H1 (cell line): ENCODE data around the gene SLC16A6. TPM values are rescaled to one million over a fixed set of nuclear protein-coding genes. Genes with fewer than 3 reads are reported as not detected.
"Not testable (repeated sequence)": the region's sequence is repeated elsewhere in the genome, so short reads cannot be mapped to it uniquely, and the experiment has no call there.

Experiments used
- CTCF ChIA-PET: fragments of 300-600 bp; sonication (Branson Sonifier 250); formaldehyde crosslinking; loops from one replicate; lab custom pipeline; 2021; ENCODE audit not compliant: partially characterized antibody; lab: Charles Lee
- POLR2A ChIA-PET: fragments of 300-600 bp; sonication (Branson Sonifier 250); formaldehyde crosslinking; loops from one replicate; lab custom pipeline; 2021; ENCODE audit warnings: inconsistent platforms; ENCODE audit not compliant: partially characterized antibody; lab: Charles Lee
- DNase-seq, 2 experiments: peaks; one replicate each; pipeline versions ENCODE4 v3.0.0 to v3.0.0-alpha.2; 2010 to 2022; ENCODE audit warnings: low spot score in 2 of 2, low read depth in 1 of 2, mixed read lengths in 1 of 2
- FAIRE-seq: peaks from 2 replicates; lab custom pipeline; 2011; peaks lifted over from hg19 to GRCh38; lab: Jason Lieb, UNC
- H2AFZ ChIP-seq: 2 replicates; pipeline ENCODE4 v1.8.1; 2012; ENCODE audit warnings: low read length, inconsistent platforms
- H2AK5ac ChIP-seq: 2 replicates; pipeline ENCODE4 v1.6.1; 2013; ENCODE audit warnings: low read depth, low read length
- H2BK120ac ChIP-seq: replicated peaks from 2 replicates; pipeline ENCODE3; 2013; ENCODE audit warnings: low read depth, low read length, inconsistent platforms
- H2BK12ac ChIP-seq: 2 replicates; pipeline ENCODE4 v1.6.1; 2013; ENCODE audit warnings: low read depth, low read length
- H2BK15ac ChIP-seq: 2 replicates; pipeline ENCODE4 v1.6.1; 2013; ENCODE audit warnings: low read length
- H2BK20ac ChIP-seq: 2 replicates; pipeline ENCODE4 v1.6.1; 2013; ENCODE audit warnings: low read length
- H2BK5ac ChIP-seq: 2 replicates; pipeline ENCODE4 v1.6.1; 2013; ENCODE audit warnings: low read depth, low read length
- H3K14ac ChIP-seq: 2 replicates; pipeline ENCODE4 v1.6.1; 2013; ENCODE audit warnings: inconsistent platforms; ENCODE audit not compliant: insufficient read length
- H3K18ac ChIP-seq: 2 replicates; pipeline ENCODE4 v1.6.1; 2013; ENCODE audit warnings: low read length; ENCODE audit errors: extremely low read depth
- H3K23ac ChIP-seq: 2 replicates; pipeline ENCODE4 v1.6.1; 2013; ENCODE audit warnings: inconsistent platforms; ENCODE audit not compliant: insufficient read length
- H3K23me2 ChIP-seq: 2 replicates; pipeline ENCODE4 v1.6.1; 2013; ENCODE audit warnings: low read depth, low read length
- H3K27ac ChIP-seq: 2 replicates; pipeline ENCODE4 v1.6.1; 2011; ENCODE audit warnings: low read depth, low read length, inconsistent platforms
- H3K27me3 ChIP-seq, 4 experiments: replicated peaks in 1 of 4; 1 replicate in 1 of 4; 2 replicates in 3 of 4; pipeline versions ENCODE4 v1.6.1 to v1.8.1; 2011 to 2013; ENCODE audit warnings: low read length in 3 of 4, mild to moderate bottlenecking in 3 of 4, inconsistent platforms in 2 of 4, mixed read lengths in 2 of 4, moderate library complexity in 1 of 4; ENCODE audit not compliant: control insufficient read depth in 3 of 4, insufficient read depth in 3 of 4; ENCODE audit errors: extremely low read depth in 1 of 4
- H3K36me3 ChIP-seq, 4 experiments: 2 replicates each; pipeline versions ENCODE4 v1.6.1 to v1.8.1; 2011 to 2013; ENCODE audit warnings: mild to moderate bottlenecking in 4 of 4, low read length in 3 of 4, moderate library complexity in 2 of 4, control low read depth in 1 of 4, inconsistent platforms in 1 of 4; ENCODE audit not compliant: insufficient read depth in 4 of 4, control insufficient read depth in 2 of 4
- H3K4ac ChIP-seq: replicated peaks from 2 replicates; pipeline ENCODE3; 2013; ENCODE audit warnings: low read length, low read depth, mixed read lengths, inconsistent platforms; ENCODE audit not compliant: insufficient read length
- H3K4me1 ChIP-seq, 4 experiments: replicated peaks in 1 of 4; 1 replicate in 1 of 4; 2 replicates in 3 of 4; pipeline versions ENCODE4 v1.6.1 to v1.8.1; 2011 to 2013; ENCODE audit warnings: low read length in 3 of 4, inconsistent platforms in 2 of 4, mixed read lengths in 1 of 4; ENCODE audit not compliant: insufficient read depth in 4 of 4, control insufficient read depth in 3 of 4
- H3K4me2 ChIP-seq, 2 experiments: 2 replicates each; pipeline versions ENCODE4 v1.6.1 to v1.8.1; 2011 to 2013; ENCODE audit warnings: low read depth in 2 of 2, low read length in 2 of 2, control low read depth in 1 of 2, inconsistent platforms in 1 of 2, mild to moderate bottlenecking in 1 of 2; ENCODE audit not compliant: insufficient read depth in 1 of 2
- H3K4me3 ChIP-seq, 4 experiments: fragments of 200-600, 300-600 bp in 1 of 4; sonication (generic), shearing (Covaris generic), sonication (Bioruptor Twin) in 1 of 4; 2 replicates each; pipeline versions ENCODE4 v1.5.1 to v1.8.1; 2011 to 2016; ENCODE audit warnings: low read length in 4 of 4, low read depth in 3 of 4, control low read depth in 2 of 4, inconsistent platforms in 2 of 4, mild to moderate bottlenecking in 2 of 4, mixed read lengths in 1 of 4, moderate library complexity in 1 of 4; ENCODE audit not compliant: insufficient read depth in 2 of 4; ENCODE audit errors: extremely low read depth in 1 of 4
- H3K56ac ChIP-seq: replicated peaks from 2 replicates; pipeline ENCODE3; 2013; ENCODE audit warnings: low read depth, mild to moderate bottlenecking, mixed read lengths, low read length, inconsistent platforms; ENCODE audit not compliant: insufficient read length
- H3K79me1 ChIP-seq: 2 replicates; pipeline ENCODE4 v1.6.1; 2013; ENCODE audit warnings: low read depth, low read length, control low read depth
- H3K79me2 ChIP-seq, 2 experiments: 2 replicates each; pipeline versions ENCODE4 v1.6.1 to v1.8.1; 2012 to 2013; ENCODE audit warnings: low read length in 2 of 2, mild to moderate bottlenecking in 2 of 2, inconsistent platforms in 1 of 2; ENCODE audit not compliant: insufficient read depth in 2 of 2, control insufficient read depth in 1 of 2
- H3K9ac ChIP-seq, 4 experiments: replicated peaks in 1 of 4; 1 replicate in 1 of 4; 2 replicates in 3 of 4; pipeline versions ENCODE4 v1.6.1 to v1.8.1; 2011 to 2013; ENCODE audit warnings: low read depth in 3 of 4, low read length in 3 of 4, control low read depth in 2 of 4, mild to moderate bottlenecking in 2 of 4, moderate library complexity in 2 of 4, inconsistent platforms in 1 of 4; ENCODE audit errors: extremely low read depth in 1 of 4
- H3K9me3 ChIP-seq, 2 experiments: 2 replicates each; pipeline versions ENCODE4 v1.6.1 to v1.8.1; 2012 to 2013; ENCODE audit warnings: mild to moderate bottlenecking in 2 of 2, moderate library complexity in 2 of 2, control low read depth in 1 of 2, inconsistent platforms in 1 of 2, low read depth in 1 of 2, low read length in 1 of 2, mixed read lengths in 1 of 2; ENCODE audit not compliant: insufficient read depth in 2 of 2
- H4K20me1 ChIP-seq, 2 experiments: replicated peaks in 1 of 2; 2 replicates each; pipeline versions ENCODE3 to v1.8.1; 2011 to 2013; ENCODE audit warnings: inconsistent platforms in 2 of 2, low read length in 2 of 2, mild to moderate bottlenecking in 1 of 2; ENCODE audit not compliant: insufficient read depth in 2 of 2, control insufficient read depth in 1 of 2
- H4K5ac ChIP-seq: 2 replicates; pipeline ENCODE4 v1.6.1; 2013; ENCODE audit warnings: low read length, low read depth, mixed read lengths, inconsistent platforms; ENCODE audit not compliant: insufficient read length
- H4K8ac ChIP-seq: 2 replicates; pipeline ENCODE4 v1.8.0; 2013; ENCODE audit warnings: mild to moderate bottlenecking, moderate library complexity, low read length, inconsistent platforms; ENCODE audit not compliant: insufficient read depth; ENCODE audit errors: extremely low read depth
- H4K91ac ChIP-seq: replicated peaks from 2 replicates; pipeline ENCODE3; 2013; ENCODE audit warnings: low read length, mixed read lengths, inconsistent platforms; ENCODE audit not compliant: insufficient read length
- WGBS, 2 experiments: shearing (Covaris generic) in 1 of 2; methylation state at CpG; one replicate each; pipeline versions ENCODE4 v1.1.6 to v1.1.7; 2013 to 2015; ENCODE audit warnings: low lambda C conversion rate in 2 of 2, mixed read lengths in 2 of 2, inconsistent platforms in 1 of 2, low coverage in 1 of 2, missing lambda C conversion rate in 1 of 2; ENCODE audit not compliant: insufficient replicate concordance in 2 of 2, insufficient coverage in 1 of 2, insufficient read length in 1 of 2; ENCODE audit errors: extremely low coverage in 1 of 2, missing lambda C conversion rate in 1 of 2; 5-methylcytosine and 5-hydroxymethylcytosine counted together
- polyA plus RNA-seq, 7 experiments: library from polyadenylated mRNA; depleted of rRNA in 3 of 7; stranded (reverse) in 5 of 7; unstranded in 2 of 7; fragments of >200 nt in 5 of 7; fragments of 200-250 nt in 2 of 7; gene quantifications; 1 replicate in 5 of 7; 2 replicates in 1 of 7; 4 replicates in 1 of 7; pipeline versions ENCODE4 v1.2.1 to v1.2.3, GENCODE V29; 2011 to 2013; ENCODE audit warnings: missing spikeins in 2 of 7, mixed read lengths in 2 of 7
- total RNA-seq: library from RNA; stranded (reverse); fragmentation: NEBNext Ultra II Directional; extraction: Animal tissue kit (Norgen Biotek cat#: 25700); gene quantifications from 2 replicates; pipeline ENCODE4 v1.2.1, GENCODE V29; 2021

SLC16A6 gene
- total and polyA plus RNA-seq, 2 of the 8 experiments (the other 6 are each of a cell fraction or from before 2014, with no cell fraction given): 0.17 to 0.22 TPM

DNA sequence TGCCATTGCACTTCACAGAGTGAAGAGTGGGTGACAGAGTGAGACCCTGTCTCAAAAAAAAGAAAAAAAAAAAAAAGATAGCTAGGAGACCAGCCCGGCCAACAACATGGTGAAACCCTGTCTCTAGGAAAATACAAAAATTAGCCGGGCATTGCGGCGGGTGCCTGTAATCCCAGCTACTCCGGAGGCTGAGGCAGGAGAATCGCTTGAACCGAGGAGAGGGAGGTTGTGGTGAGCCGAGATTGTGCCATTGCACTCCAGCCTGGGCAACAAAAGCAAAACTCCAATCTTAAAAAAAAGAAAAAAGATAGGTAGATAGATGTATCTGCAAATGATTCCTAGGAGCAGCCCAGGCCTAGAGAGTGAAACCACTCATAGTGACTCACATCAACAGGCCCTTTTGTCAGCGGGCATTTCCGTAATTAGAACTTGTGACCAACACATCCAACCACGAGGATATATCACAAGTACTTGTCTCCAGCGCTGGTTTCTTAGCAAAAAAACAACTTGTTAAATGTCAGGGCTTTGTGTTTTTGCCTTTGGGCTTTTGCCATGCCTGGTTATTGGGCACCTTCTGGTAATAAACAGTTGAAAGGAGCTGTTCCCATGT, 56.1 kb downstream of the SLC16A6 start:
- H3K23me2 ChIP-seq, H3K9me3 ChIP-seq, H3K4me3 ChIP-seq, H3K4me2 ChIP-seq, H2AFZ ChIP-seq, H3K27ac ChIP-seq, H3K4me1 ChIP-seq, FAIRE-seq, H3K14ac ChIP-seq, H4K8ac ChIP-seq, H2AK5ac ChIP-seq, H2BK5ac ChIP-seq, H3K4ac ChIP-seq, H2BK120ac ChIP-seq, H4K91ac ChIP-seq, H4K5ac ChIP-seq, H3K56ac ChIP-seq, H4K20me1 ChIP-seq, H3K79me2 ChIP-seq, H2BK20ac ChIP-seq, H3K36me3 ChIP-seq, H2BK15ac ChIP-seq, H3K9ac ChIP-seq, H2BK12ac ChIP-seq, H3K18ac ChIP-seq, H3K23ac ChIP-seq, H3K79me1 ChIP-seq, DNase-seq, H3K27me3 ChIP-seq: not testable (repeated sequence)
- ChIA-PET CTCF (interaction anchor here (0.6 to 1.5 kb wide), 8 partner anchors 15 to 205 kb away, joined by 3 to 5 read pairs (median 3); no protein-coding TSS in a partner anchor), POLR2A (interaction anchor here (1.2 kb wide), 1 partner anchor 52 kb away, joined by 3 read pairs; no protein-coding TSS in a partner anchor)
- WGBS, 2 experiments: 94% methylated on average over 12 of the region's 12 CpGs; no CpG with 5 or more reads in 1 of the 2 experiments

DNA sequence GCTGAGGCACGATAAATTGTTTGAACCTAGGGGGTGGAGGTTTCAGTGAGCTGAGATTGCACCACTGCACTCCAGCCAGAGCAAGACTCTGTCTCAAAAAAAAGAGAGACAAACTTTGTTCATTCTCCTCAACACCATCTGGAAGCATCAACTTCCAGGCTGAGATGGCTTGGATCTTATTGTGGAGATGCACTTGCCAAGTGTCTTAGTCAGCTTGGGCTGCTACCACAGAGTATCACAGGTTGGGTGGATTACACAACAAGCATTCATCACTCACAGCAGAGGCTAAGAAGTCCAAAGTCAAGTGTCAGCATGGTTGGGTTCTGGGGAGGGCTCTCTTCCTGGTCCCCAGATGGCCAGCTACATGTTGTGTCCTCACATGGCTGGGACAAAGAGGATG, 58.2 kb downstream of the SLC16A6 start:
- DNase-seq, CTCF ChIA-PET, FAIRE-seq: not testable (repeated sequence)

More for the DNA sequence above, 58.2 kb downstream of the SLC16A6 start:
- not testable (repeated sequence) for H2BK20ac ChIP-seq, H2BK120ac ChIP-seq, H3K23ac ChIP-seq, H3K79me2 ChIP-seq, H3K14ac ChIP-seq, H3K27me3 ChIP-seq, H3K18ac ChIP-seq, H3K36me3 ChIP-seq, H4K91ac ChIP-seq, H3K9ac ChIP-seq, H4K5ac ChIP-seq, H2BK15ac ChIP-seq, H2BK5ac ChIP-seq, H2AK5ac ChIP-seq, H3K4me1 ChIP-seq, H4K8ac ChIP-seq, H3K4me3 ChIP-seq, H2BK12ac ChIP-seq, H3K23me2 ChIP-seq, H4K20me1 ChIP-seq, H3K9me3 ChIP-seq, H2AFZ ChIP-seq, H3K79me1 ChIP-seq, H3K4me2 ChIP-seq, H3K56ac ChIP-seq, H3K27ac ChIP-seq, H3K4ac ChIP-seq
- POLR2A ChIA-PET: interaction anchor here (0.7 kb wide), 1 partner anchor 16 kb away, joined by 3 read pairs; no protein-coding TSS in a partner anchor
- 100% methylated on average over 1 of the region's 1 CpG; no CpG with 5 or more reads in 1 of the 2 experiments for WGBS, 2 experiments
